Chondrocyte (in vitro differentiated cells): Measurements from ENCODE around the gene ARMH1. TPM values are rescaled to one million over a fixed set of nuclear protein-coding genes. Genes with fewer than 3 reads are reported as not detected.

ENCODE experiments used
- DNase-seq: peaks from one replicate; pipeline ENCODE4 v3.0.0; 2021; ENCODE audit warnings: mixed read lengths, low spot score
- H3K27ac Mint-ChIP-seq: one replicate; pipeline ENCODE4 v1.8.0; 2021; ENCODE audit warnings: mild to moderate bottlenecking, moderate library complexity, mixed read lengths; ENCODE audit not compliant: unreplicated experiment
- H3K27me3 Mint-ChIP-seq: 2 replicates; pipeline ENCODE4 v1.8.0; 2021; ENCODE audit warnings: low read depth, mixed read lengths
- H3K36me3 Mint-ChIP-seq: 2 replicates; pipeline ENCODE4 v1.8.0; 2021; ENCODE audit warnings: low read depth, mixed read lengths
- H3K4me1 Mint-ChIP-seq: 2 replicates; pipeline ENCODE4 v1.8.0; 2021; ENCODE audit warnings: low read depth, mild to moderate bottlenecking, mixed read lengths
- H3K4me3 Mint-ChIP-seq: one replicate; pipeline ENCODE4 v1.8.0; 2021; ENCODE audit warnings: mild to moderate bottlenecking, moderate library complexity, mixed read lengths; ENCODE audit not compliant: unreplicated experiment
- H3K9me3 Mint-ChIP-seq: 2 replicates; pipeline ENCODE4 v1.8.0; 2021; ENCODE audit warnings: low read depth, mixed read lengths
- total RNA-seq: library from RNA; stranded (reverse); gene quantifications from 3 replicates; pipeline ENCODE4 v1.2.1, GENCODE V29; 2021
- TF ChIP-seq, protein P1 (sequence below): fragments of 200-600 bp; sonication (generic); IDR thresholded peaks from 2 replicates; pipeline ENCODE4 v1.5.0; 2021; ENCODE audit warnings: antibody characterized with exemption, mild to moderate bottlenecking, moderate library complexity

Gene ARMH1
- total RNA-seq, 1 donor from 2014 or later: 1.3 TPM

DNA sequence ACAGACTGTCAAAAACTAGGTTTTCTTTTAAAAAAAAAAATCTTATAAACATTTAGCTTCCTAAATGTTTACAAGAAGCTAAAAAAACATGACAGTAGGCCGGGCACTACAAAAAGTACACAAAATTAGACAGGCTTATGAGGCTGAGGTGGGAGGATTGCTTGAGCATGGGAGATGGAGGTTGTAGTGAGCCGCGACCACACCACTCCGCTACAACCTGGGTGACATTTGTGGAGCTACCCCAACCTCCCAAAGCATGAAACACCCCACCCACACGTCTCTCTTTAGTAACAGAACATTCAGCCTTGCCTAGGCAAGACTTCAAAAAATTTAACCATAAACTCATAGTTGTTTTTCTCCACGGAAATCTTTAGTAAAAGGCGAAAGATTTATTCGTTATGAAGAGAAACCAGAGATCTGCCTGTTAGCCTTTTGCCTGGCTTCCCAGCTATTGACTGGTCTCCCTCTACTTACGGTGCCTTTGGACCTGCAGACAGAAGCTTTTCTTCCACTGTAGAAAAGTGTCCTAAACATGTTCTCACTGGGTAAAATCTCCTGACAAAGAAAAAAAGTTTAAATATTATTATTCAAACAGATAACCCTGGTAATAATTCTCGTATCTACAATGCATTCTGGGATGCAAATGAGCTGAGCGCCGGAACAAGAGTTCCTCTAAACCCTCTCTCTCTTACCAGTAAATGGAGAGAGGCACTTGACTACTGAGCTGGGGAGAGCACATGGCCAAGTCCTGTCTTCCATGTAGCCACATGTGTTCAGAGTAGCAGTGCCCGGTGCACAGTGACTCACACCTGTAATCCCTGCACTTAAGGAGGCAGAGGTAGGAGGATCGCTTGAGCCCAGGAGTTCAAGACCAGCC lies 47.2 kb downstream of the ARMH1 start:
- no peaks in the 10 kb centered on the region for H3K36me3 Mint-ChIP-seq
- H3K4me3 Mint-ChIP-seq: no peak overlapping the region
- no peaks in the 10 kb centered on the region for H3K9me3 Mint-ChIP-seq
- no peak for DNase-seq
- H3K27ac Mint-ChIP-seq: peak overlapping the region; percentile 70
- TF ChIP-seq, protein P1, sequence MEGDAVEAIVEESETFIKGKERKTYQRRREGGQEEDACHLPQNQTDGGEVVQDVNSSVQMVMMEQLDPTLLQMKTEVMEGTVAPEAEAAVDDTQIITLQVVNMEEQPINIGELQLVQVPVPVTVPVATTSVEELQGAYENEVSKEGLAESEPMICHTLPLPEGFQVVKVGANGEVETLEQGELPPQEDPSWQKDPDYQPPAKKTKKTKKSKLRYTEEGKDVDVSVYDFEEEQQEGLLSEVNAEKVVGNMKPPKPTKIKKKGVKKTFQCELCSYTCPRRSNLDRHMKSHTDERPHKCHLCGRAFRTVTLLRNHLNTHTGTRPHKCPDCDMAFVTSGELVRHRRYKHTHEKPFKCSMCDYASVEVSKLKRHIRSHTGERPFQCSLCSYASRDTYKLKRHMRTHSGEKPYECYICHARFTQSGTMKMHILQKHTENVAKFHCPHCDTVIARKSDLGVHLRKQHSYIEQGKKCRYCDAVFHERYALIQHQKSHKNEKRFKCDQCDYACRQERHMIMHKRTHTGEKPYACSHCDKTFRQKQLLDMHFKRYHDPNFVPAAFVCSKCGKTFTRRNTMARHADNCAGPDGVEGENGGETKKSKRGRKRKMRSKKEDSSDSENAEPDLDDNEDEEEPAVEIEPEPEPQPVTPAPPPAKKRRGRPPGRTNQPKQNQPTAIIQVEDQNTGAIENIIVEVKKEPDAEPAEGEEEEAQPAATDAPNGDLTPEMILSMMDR: no peak
- H3K4me1 Mint-ChIP-seq: peaks cover 5% of the 10 kb centered on the region
- H3K27me3 Mint-ChIP-seq: no peaks in the 10 kb centered on the region

DNA sequence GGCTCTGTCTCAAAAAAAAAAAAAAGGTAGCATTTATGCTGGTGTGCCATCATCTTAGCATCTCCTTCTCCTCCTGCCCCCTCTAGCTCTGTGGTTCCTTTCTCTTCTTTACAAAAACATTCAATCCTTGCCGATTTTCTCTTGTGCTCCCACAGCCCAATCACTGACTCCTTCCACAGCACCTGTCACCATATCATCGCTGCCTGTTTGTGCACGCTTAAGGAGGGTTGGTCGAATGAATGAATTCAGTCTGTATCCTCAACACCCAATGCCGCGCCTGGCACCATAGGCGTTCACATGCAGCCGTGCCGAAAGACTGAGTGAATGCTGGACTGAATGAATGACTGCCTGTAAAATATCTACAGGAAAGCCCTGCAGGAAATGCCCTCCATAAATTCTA lies 48.5 kb downstream of the ARMH1 start:
- no peak overlapping the region for H3K4me3 Mint-ChIP-seq
- H3K27ac Mint-ChIP-seq: no peak overlapping the region
- H3K27me3 Mint-ChIP-seq: no peaks in the 10 kb centered on the region
- no peaks in the 10 kb centered on the region for H3K36me3 Mint-ChIP-seq
- no peak for DNase-seq
- peaks cover 8% of the 10 kb centered on the region for H3K4me1 Mint-ChIP-seq
- TF ChIP-seq, protein P1: no peak
- no peaks in the 10 kb centered on the region for H3K9me3 Mint-ChIP-seq

DNA sequence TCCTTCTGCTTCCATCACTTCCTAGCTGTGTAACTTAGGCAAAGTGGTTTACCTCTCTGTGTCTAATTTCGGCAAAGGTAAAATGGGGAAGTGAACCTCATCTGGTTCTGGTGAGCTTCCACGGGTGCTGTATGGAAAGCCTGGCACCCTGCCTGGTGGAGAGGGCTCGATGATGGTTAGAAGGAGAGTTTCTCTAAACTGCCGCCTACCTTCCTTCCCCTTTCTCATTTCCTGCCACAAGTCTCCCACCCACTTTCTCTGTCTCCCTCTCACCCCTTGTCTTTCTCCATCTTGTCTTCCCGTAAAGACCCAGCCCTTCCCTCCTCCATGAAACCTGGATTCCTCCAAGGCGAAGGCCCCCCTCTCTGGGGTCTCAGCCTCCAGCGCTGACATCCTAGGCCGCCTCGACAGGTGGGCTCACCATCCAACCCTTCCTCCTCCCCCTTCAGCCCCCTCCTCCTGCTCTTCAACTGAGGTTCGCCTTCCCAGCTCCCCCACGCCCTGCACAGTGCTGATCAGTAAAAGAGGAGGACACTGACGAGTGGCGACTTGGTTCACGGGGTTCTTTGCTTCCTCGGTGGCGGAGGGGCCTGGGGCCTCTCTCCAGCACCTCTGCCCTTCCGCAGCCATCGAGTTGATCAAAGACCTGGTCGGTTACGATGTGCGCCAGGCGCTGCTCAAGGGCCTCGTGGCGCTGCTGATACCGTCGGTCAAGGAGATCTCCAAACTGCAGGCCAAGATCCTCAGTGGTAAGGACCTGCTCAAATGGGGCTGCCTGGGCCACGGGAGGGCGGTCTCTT lies 49.2 kb downstream of the ARMH1 start:
- no peak overlapping the region for H3K27ac Mint-ChIP-seq
- no peaks in the 10 kb centered on the region for H3K9me3 Mint-ChIP-seq
- TF ChIP-seq, protein P1: no peak
- H3K4me1 Mint-ChIP-seq: peaks cover 8% of the 10 kb centered on the region
- DNase-seq: no peak
- no peak overlapping the region for H3K4me3 Mint-ChIP-seq
- H3K27me3 Mint-ChIP-seq: no peaks in the 10 kb centered on the region
- H3K36me3 Mint-ChIP-seq: no peaks in the 10 kb centered on the region

DNA sequence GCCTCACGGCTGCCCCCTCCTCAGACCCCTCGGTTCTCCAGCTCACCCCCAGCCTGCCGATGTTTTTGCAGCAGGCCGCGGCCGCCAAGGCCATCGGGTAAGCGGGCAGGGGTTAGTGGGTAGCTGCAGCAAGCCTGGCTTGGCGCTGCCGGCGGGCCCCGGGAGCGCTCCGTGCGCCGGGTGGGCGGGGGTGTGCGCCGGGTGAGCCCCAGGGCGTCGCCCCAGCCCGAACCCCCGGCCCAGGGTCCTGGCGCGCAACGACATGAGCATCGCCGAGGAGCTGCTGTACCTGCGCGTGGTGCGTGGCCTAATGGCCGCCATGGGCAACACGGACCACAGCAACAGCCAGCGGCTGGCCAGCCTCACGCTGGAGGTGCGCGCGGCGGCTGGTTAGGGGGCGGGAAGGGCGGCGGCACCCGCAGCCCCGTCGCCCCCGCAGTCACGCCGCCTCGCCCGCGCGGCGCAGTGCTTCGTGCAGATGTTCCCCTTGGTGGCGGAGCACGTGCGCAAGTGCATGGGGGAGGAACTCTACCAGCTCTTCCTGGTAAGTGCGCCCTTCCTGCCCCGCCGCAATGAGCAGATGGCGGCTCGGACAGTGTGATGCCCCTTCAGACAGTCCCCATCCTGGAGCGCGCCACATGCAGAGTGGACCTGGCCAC lies 49.9 kb downstream of the ARMH1 start:
- no peak for DNase-seq
- H3K27ac Mint-ChIP-seq: no peak overlapping the region
- no peak overlapping the region for H3K4me3 Mint-ChIP-seq
- no peaks in the 10 kb centered on the region for H3K9me3 Mint-ChIP-seq
- H3K36me3 Mint-ChIP-seq: no peaks in the 10 kb centered on the region
- peaks cover 11% of the 10 kb centered on the region for H3K4me1 Mint-ChIP-seq
- H3K27me3 Mint-ChIP-seq: no peaks in the 10 kb centered on the region
- TF ChIP-seq, protein P1: no peak
